ENCODE measurements around the gene CPSF3.

DNA sequence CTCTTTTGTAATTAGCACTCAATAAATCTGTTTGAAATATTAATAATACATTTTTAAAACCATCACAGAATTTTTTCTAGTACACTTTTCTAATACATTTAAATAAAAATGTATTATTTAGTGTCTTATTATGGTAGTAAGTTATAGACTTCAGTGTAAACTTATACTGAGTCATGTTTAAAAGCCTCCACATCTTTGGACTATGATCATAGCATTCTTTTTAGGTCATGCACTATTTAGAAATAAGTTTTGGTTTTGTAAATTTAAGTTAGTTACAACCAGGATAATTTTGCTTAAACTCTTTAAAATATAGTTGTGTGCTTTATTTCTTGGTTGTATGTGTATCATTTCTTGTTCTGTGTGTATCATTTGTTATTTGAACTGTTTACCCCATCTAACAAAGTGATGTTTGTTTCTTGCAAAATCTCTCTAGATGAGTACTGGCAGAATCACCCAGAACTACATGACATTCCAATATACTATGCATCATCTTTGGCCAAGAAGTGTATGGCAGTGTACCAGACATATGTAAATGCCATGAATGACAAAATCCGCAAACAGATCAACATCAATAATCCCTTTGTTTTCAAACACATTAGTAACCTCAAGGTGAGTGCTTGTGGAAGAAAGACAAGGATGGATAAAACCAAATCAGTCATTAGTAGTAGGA, 16.7 kb downstream of the CPSF3 start:
- TF ChIP-seq PAF1 (CRISPR knock-in tag; IDR thresholded peaks at IDR 0.05) (no peak), ZSCAN30 (CRISPR knock-in tag; IDR thresholded peaks at IDR 0.05) (no peak), HCFC1 (IDR thresholded peaks at IDR 0.05; ENCODE audit: low read depth, low read length) (no peak), ZNF780A (CRISPR knock-in tag; IDR thresholded peaks at IDR 0.05) (no peak), MAFF (IDR thresholded peaks at IDR 0.05; ENCODE audit: low read depth, low read length) (no peak), POLR2A (IDR thresholded peaks at IDR 0.05; ENCODE audit: insufficient read depth in 1 of 2, low read depth in 2 of 2, low read length in 2 of 2) (no peak)
- TF ChIP-seq, protein P1, sequence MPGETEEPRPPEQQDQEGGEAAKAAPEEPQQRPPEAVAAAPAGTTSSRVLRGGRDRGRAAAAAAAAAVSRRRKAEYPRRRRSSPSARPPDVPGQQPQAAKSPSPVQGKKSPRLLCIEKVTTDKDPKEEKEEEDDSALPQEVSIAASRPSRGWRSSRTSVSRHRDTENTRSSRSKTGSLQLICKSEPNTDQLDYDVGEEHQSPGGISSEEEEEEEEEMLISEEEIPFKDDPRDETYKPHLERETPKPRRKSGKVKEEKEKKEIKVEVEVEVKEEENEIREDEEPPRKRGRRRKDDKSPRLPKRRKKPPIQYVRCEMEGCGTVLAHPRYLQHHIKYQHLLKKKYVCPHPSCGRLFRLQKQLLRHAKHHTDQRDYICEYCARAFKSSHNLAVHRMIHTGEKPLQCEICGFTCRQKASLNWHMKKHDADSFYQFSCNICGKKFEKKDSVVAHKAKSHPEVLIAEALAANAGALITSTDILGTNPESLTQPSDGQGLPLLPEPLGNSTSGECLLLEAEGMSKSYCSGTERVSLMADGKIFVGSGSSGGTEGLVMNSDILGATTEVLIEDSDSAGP (CRISPR knock-in tag; IDR thresholded peaks at IDR 0.05; ENCODE audit: borderline replicate concordance), result no peak
- TF ChIP-seq, protein P2, sequence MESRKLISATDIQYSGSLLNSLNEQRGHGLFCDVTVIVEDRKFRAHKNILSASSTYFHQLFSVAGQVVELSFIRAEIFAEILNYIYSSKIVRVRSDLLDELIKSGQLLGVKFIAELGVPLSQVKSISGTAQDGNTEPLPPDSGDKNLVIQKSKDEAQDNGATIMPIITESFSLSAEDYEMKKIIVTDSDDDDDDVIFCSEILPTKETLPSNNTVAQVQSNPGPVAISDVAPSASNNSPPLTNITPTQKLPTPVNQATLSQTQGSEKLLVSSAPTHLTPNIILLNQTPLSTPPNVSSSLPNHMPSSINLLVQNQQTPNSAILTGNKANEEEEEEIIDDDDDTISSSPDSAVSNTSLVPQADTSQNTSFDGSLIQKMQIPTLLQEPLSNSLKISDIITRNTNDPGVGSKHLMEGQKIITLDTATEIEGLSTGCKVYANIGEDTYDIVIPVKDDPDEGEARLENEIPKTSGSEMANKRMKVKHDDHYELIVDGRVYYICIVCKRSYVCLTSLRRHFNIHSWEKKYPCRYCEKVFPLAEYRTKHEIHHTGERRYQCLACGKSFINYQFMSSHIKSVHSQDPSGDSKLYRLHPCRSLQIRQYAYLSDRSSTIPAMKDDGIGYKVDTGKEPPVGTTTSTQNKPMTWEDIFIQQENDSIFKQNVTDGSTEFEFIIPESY (CRISPR knock-in tag; IDR thresholded peaks at IDR 0.05), result no peak
- TF ChIP-seq, protein P3, sequence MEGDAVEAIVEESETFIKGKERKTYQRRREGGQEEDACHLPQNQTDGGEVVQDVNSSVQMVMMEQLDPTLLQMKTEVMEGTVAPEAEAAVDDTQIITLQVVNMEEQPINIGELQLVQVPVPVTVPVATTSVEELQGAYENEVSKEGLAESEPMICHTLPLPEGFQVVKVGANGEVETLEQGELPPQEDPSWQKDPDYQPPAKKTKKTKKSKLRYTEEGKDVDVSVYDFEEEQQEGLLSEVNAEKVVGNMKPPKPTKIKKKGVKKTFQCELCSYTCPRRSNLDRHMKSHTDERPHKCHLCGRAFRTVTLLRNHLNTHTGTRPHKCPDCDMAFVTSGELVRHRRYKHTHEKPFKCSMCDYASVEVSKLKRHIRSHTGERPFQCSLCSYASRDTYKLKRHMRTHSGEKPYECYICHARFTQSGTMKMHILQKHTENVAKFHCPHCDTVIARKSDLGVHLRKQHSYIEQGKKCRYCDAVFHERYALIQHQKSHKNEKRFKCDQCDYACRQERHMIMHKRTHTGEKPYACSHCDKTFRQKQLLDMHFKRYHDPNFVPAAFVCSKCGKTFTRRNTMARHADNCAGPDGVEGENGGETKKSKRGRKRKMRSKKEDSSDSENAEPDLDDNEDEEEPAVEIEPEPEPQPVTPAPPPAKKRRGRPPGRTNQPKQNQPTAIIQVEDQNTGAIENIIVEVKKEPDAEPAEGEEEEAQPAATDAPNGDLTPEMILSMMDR (CRISPR knock-in tag; IDR thresholded peaks at IDR 0.05), result no peak
- TF ChIP-seq, protein P4, sequence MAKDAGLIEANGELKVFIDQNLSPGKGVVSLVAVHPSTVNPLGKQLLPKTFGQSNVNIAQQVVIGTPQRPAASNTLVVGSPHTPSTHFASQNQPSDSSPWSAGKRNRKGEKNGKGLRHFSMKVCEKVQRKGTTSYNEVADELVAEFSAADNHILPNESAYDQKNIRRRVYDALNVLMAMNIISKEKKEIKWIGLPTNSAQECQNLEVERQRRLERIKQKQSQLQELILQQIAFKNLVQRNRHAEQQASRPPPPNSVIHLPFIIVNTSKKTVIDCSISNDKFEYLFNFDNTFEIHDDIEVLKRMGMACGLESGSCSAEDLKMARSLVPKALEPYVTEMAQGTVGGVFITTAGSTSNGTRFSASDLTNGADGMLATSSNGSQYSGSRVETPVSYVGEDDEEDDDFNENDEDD (CRISPR knock-in tag; IDR thresholded peaks at IDR 0.05; ENCODE audit: borderline replicate concordance), result no peak
